Neural progenitor cell (in vitro differentiated cells): Measurements from ENCODE around the gene ANAPC4. TPM values are rescaled to one million over a fixed set of nuclear protein-coding genes. Genes with fewer than 3 reads are reported as not detected.
"Not testable (repeated sequence)": the region's sequence is repeated elsewhere in the genome, so short reads cannot be mapped to it uniquely, and the experiment has no call there.

ENCODE experiments used
- DNase-seq: peaks from one replicate; pipeline ENCODE4 v3.0.0-alpha.2; 2016; ENCODE audit warnings: low spot score
- H2AFZ ChIP-seq: fragments of 200-600 bp; sonication (generic); replicated peaks from 2 replicates; pipeline ENCODE4 v1.6.1; 2016; ENCODE audit warnings: antibody characterized with exemption
- H3F3A ChIP-seq: fragments of 200-600 bp; sonication (generic); 2 replicates; pipeline ENCODE4 v1.6.1; 2016; ENCODE audit warnings: antibody characterized with exemption, low read depth
- H3K27ac ChIP-seq: fragments of 200-600 bp; sonication (generic); 2 replicates; pipeline ENCODE4 v1.5.1; 2016; ENCODE audit warnings: mild to moderate bottlenecking
- H3K27me3 ChIP-seq: fragments of 200-600 bp; sonication (generic); 2 replicates; pipeline ENCODE4 v1.6.1; 2016; ENCODE audit warnings: mild to moderate bottlenecking, moderate library complexity
- H3K36me3 ChIP-seq: fragments of 200-600 bp; sonication (generic); 2 replicates; pipeline ENCODE4 v1.5.1; 2016
- H3K4me1 ChIP-seq: fragments of 200-600 bp; sonication (generic); 2 replicates; pipeline ENCODE4 v1.6.1; 2016; ENCODE audit warnings: mixed run types
- H3K4me2 ChIP-seq: fragments of 200-600 bp; sonication (generic); 2 replicates; pipeline ENCODE4 v1.6.1; 2016
- H3K4me3 ChIP-seq: fragments of 200-600 bp; sonication (generic); 2 replicates; pipeline ENCODE4 v1.5.1; 2016
- H3K79me2 ChIP-seq: fragments of 200-600 bp; sonication (generic); 2 replicates; pipeline ENCODE4 v1.6.1; 2016; ENCODE audit warnings: low read depth
- H3K9ac ChIP-seq: fragments of 200-600 bp; sonication (generic); 2 replicates; pipeline ENCODE4 v1.6.1; 2016
- H3K9me3 ChIP-seq: fragments of 200-600 bp; sonication (generic); 2 replicates; pipeline ENCODE4 v1.5.1; 2016; ENCODE audit warnings: low read depth
- H4K20me1 ChIP-seq: fragments of 200-600 bp; sonication (generic); 2 replicates; pipeline ENCODE4 v1.6.1; 2016; ENCODE audit warnings: low read depth
- H3K27ac Mint-ChIP-seq: 3 replicates; pipeline ENCODE4 v1.8.0; 2021; ENCODE audit warnings: mixed read lengths
- H3K27me3 Mint-ChIP-seq: 2 replicates; pipeline ENCODE4 v1.8.0; 2022; ENCODE audit warnings: low read depth, mild to moderate bottlenecking, inconsistent platforms, moderate library complexity, mixed read lengths; ENCODE audit not compliant: insufficient read depth
- H3K36me3 Mint-ChIP-seq: 3 replicates; pipeline ENCODE4 v1.8.0; 2021; ENCODE audit warnings: mixed read lengths
- H3K4me1 Mint-ChIP-seq: 3 replicates; pipeline ENCODE4 v1.8.0; 2021; ENCODE audit warnings: mixed read lengths
- H3K4me3 Mint-ChIP-seq: 3 replicates; pipeline ENCODE4 v1.8.0; 2021; ENCODE audit warnings: mild to moderate bottlenecking, moderate library complexity, mixed read lengths
- H3K9me3 Mint-ChIP-seq: 3 replicates; pipeline ENCODE4 v1.8.0; 2020; ENCODE audit warnings: mixed read lengths
- CTCF ChIP-seq: fragments of 200-600 bp; sonication (generic); IDR thresholded peaks from 2 replicates; pipeline ENCODE4 v1.5.1; 2017; ENCODE audit warnings: antibody characterized with exemption, mild to moderate bottlenecking
- EZH2 ChIP-seq: fragments of 200-600 bp; sonication (generic); IDR thresholded peaks from 2 replicates; pipeline ENCODE4 v1.6.1; 2017; ENCODE audit warnings: antibody characterized with exemption, mild to moderate bottlenecking, moderate library complexity
- EZH2phosphoT487 ChIP-seq: fragments of 200-600 bp; sonication (generic); IDR thresholded peaks from 2 replicates; pipeline ENCODE4 v1.6.1; 2017; ENCODE audit warnings: antibody characterized with exemption
- total RNA-seq: library from RNA; depleted of rRNA; stranded (reverse); fragments of >200 nt; gene quantifications from 2 replicates; pipeline ENCODE4 v1.2.3, GENCODE V29; 2015; ENCODE audit warnings: low replicate concordance

ANAPC4 gene
- total RNA-seq, 1 donor from 2014 or later: 55.1 TPM

DNA sequence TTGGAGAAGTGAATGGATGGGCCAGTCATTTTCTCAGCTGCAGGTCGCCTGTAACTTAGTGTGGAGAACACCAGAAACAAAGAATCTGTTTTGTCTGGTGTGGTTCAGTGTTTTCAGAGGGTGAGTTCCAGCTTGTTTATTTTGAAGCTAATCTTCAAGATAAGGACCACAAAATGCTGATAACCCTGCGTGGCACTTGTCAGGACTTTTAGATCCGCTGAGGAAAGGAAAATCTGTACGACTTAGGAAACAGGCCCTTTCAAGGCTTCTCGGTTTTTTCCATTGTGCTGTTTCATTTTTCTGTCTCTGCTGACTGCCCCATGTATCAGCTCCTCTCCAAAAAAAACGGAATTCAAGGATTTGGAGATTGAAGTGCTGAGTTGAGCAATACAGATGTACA lies 8.7 kb upstream of the ANAPC4 start:
- H3K4me1 ChIP-seq: peaks cover 12% of the 10 kb centered on the region
- no peak for TF ChIP-seq EZH2phosphoT487
- TF ChIP-seq EZH2: no peak
- no peak for TF ChIP-seq CTCF
- Mint-ChIP-seq H3K4me1 (no peaks in the 10 kb centered on the region), H3K9me3 (no peaks in the 10 kb centered on the region), H3K36me3 (no peaks in the 10 kb centered on the region), H3K4me3 (no peak overlapping the region), H3K27me3 (no peaks in the 10 kb centered on the region), H3K27ac (no peak overlapping the region)
- H2AFZ ChIP-seq: no peak overlapping the region
- no peaks in the 10 kb centered on the region for H3K9me3 ChIP-seq
- no peak for DNase-seq
- no peak overlapping the region for H3K27ac ChIP-seq
- no peak overlapping the region for H3K4me3 ChIP-seq
- no peak overlapping the region for H3K9ac ChIP-seq
- no peaks in the 10 kb centered on the region for H3K36me3 ChIP-seq
- no peaks in the 10 kb centered on the region for H3K79me2 ChIP-seq
- no peaks in the 10 kb centered on the region for H3K27me3 ChIP-seq
- no peaks in the 10 kb centered on the region for H4K20me1 ChIP-seq
- H3K4me2 ChIP-seq: no peak overlapping the region
- peaks cover 15% of the 10 kb centered on the region for H3F3A ChIP-seq

- no peak for TF ChIP-seq EZH2phosphoT487
- no peak for TF ChIP-seq EZH2
- TF ChIP-seq CTCF: no peak
- H3K4me2 ChIP-seq: peak overlapping the region; percentile 33
- no peaks in the 10 kb centered on the region for H4K20me1 ChIP-seq
- H3K9ac ChIP-seq: no peak overlapping the region
- H3K36me3 ChIP-seq: no peaks in the 10 kb centered on the region
- peaks cover 15% of the 10 kb centered on the region for H3F3A ChIP-seq
- H3K27ac Mint-ChIP-seq: no peak overlapping the region
- H3K27me3 Mint-ChIP-seq: peaks cover 2% of the 10 kb centered on the region
- no peaks in the 10 kb centered on the region for H3K27me3 ChIP-seq
- H3K9me3 ChIP-seq: no peaks in the 10 kb centered on the region
- H3K4me3 ChIP-seq: no peak overlapping the region
- peaks cover 12% of the 10 kb centered on the region for H3K4me1 ChIP-seq
- no peaks in the 10 kb centered on the region for H3K9me3 Mint-ChIP-seq
- no peaks in the 10 kb centered on the region for H3K4me1 Mint-ChIP-seq
- no peaks in the 10 kb centered on the region for H3K36me3 Mint-ChIP-seq
- no peak overlapping the region for H3K4me3 Mint-ChIP-seq
- H2AFZ ChIP-seq: no peak overlapping the region
- DNase-seq: peak; percentile 29
- no peaks in the 10 kb centered on the region for H3K79me2 ChIP-seq
- peak overlapping the region; percentile 46 for H3K27ac ChIP-seq
Measured at GRCh38 chr4:25370242-25370641, 6.8 kb upstream of the ANAPC4 start.

DNA sequence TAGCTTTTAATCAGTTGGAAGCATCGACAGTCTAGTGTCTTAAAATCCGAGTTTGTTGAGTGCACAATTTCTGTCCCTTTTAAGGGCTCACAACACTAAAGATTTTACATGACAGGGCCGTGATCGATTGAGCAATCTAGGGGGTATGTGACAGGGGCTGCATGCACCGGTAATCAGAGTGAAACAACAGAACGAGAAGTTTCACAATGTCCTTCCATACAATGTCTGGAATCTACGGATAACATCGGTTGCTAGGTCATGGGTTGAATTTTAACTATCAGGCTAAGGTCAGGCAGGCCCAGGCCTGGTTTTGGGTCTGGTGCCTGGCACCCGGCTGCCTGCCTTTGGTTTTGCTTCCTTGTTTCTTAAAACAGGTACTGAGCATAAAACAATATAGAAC lies 4.5 kb upstream of the ANAPC4 start:
- Histone ChIP-seq H3K4me1 (peaks cover 12% of the 10 kb centered on the region), H3F3A (peaks cover 17% of the 10 kb centered on the region)
- H3K27me3 Mint-ChIP-seq, H3K36me3 Mint-ChIP-seq, H3K27ac ChIP-seq, H3K4me3 ChIP-seq, H3K36me3 ChIP-seq, H2AFZ ChIP-seq, H4K20me1 ChIP-seq, H3K9me3 Mint-ChIP-seq, H3K4me2 ChIP-seq, DNase-seq, H3K79me2 ChIP-seq, H3K9me3 ChIP-seq, H3K27me3 ChIP-seq, H3K4me1 Mint-ChIP-seq, H3K4me3 Mint-ChIP-seq, H3K9ac ChIP-seq, H3K27ac Mint-ChIP-seq: not testable (repeated sequence)

- H3K79me2 ChIP-seq: peaks cover 33% of the 10 kb centered on the region
- peak overlapping the region; percentile 93 for H3K4me2 ChIP-seq
- H3K36me3 Mint-ChIP-seq: peaks cover 2% of the 10 kb centered on the region
- H3K4me3 ChIP-seq: peak overlapping the region; percentile 95
- DNase-seq: no peak
- peaks cover 2% of the 10 kb centered on the region for H3K27me3 Mint-ChIP-seq
- H3K4me3 Mint-ChIP-seq: no peak overlapping the region
- no peaks in the 10 kb centered on the region for H4K20me1 ChIP-seq
- peak overlapping the region; percentile 65 for H3K27ac Mint-ChIP-seq
- H3K27me3 ChIP-seq: no peaks in the 10 kb centered on the region
- no peaks in the 10 kb centered on the region for H3K4me1 Mint-ChIP-seq
- H3K36me3 ChIP-seq: no peaks in the 10 kb centered on the region
- peak overlapping the region; percentile 79 for H2AFZ ChIP-seq
- H3K9me3 Mint-ChIP-seq: no peaks in the 10 kb centered on the region
- peaks cover 12% of the 10 kb centered on the region for H3K4me1 ChIP-seq
- H3F3A ChIP-seq: peaks cover 7% of the 10 kb centered on the region
- H3K9me3 ChIP-seq: no peaks in the 10 kb centered on the region
- H3K27ac ChIP-seq: no peak overlapping the region
- TF ChIP-seq EZH2 (no peak), CTCF (no peak), EZH2phosphoT487 (no peak)
- H3K9ac ChIP-seq: peak overlapping the region; percentile 75
Measured at GRCh38 chr4:25377572-25378436, 741 bp downstream of the ANAPC4 start.
